GM12873 (cell line): ENCODE results near the gene LPCAT1.

Experiments
- CTCF ChIP-seq: IDR thresholded peaks from 2 replicates; pipeline ENCODE4 v1.5.1; 2012; ENCODE audit warnings: low read depth, mild to moderate bottlenecking, moderate library complexity, low read length, control low read depth; ENCODE audit not compliant: insufficient read depth; ENCODE audit errors: missing control alignments

The LPCAT1 gene

GRCh38 chr5:1413611-1414241 lies 110.0 kb downstream of the LPCAT1 start:
- TF ChIP-seq CTCF: no peak

GRCh38 chr5:1413211-1413610 lies 110.5 kb downstream of the LPCAT1 start:
- no peak for TF ChIP-seq CTCF

- no peak for TF ChIP-seq CTCF
These were observed 111.1 kb downstream of the LPCAT1 start for GRCh38 chr5:1412621-1413020.

- no peak for TF ChIP-seq CTCF
These were observed 111.6 kb downstream of the LPCAT1 start for GRCh38 chr5:1412163-1412562.
